Right cardiac atrium (tissue), 5 donors: ENCODE data around the gene MSL1. TPM values are rescaled to one million over a fixed set of nuclear protein-coding genes. Genes with fewer than 3 reads are reported as not detected.

Source experiments
- ATAC-seq, 2 donors: fragments of 200-7000 bp; cut with Tn5 transposase; one replicate each; pipeline versions ENCODE4 v1.8.0 to v1.9.1; 2020; ENCODE audit warnings: moderate library complexity in 2 of 2, mild to moderate bottlenecking in 1 of 2
- DNase-seq, 3 donors: peaks; one replicate each; pipeline ENCODE4 v3.0.0-alpha.2; 2020
- H3K27ac ChIP-seq: one replicate; pipeline ENCODE4 v1.5.1; 2013; ENCODE audit warnings: mild to moderate bottlenecking, low read length, control low read depth, moderate library complexity
- H3K27me3 ChIP-seq: one replicate; pipeline ENCODE4 v1.6.1; 2013; ENCODE audit not compliant: control insufficient read depth, insufficient read depth
- H3K4me1 ChIP-seq: one replicate; pipeline ENCODE4 v1.6.1; 2013; ENCODE audit warnings: low read length; ENCODE audit not compliant: control insufficient read depth, insufficient read depth
- H3K4me3 ChIP-seq: one replicate; pipeline ENCODE4 v1.5.1; 2013; ENCODE audit warnings: low read length, control low read depth
- H3K9me3 ChIP-seq: one replicate; pipeline ENCODE4 v1.6.1; 2013; ENCODE audit warnings: low read length; ENCODE audit not compliant: control insufficient read depth
- WGBS: extraction: QIAGEN DNeasy Blood & Tissue Kit; methylation state at CpG from one replicate; pipeline ENCODE4 v1.1.7; 2013; 5-methylcytosine and 5-hydroxymethylcytosine counted together
- intact Hi-C, 4 donors: fragments of 100-400 bp; cut with DNase I; formaldehyde crosslinking; loops; one replicate each; pipeline versions ENCODE4 v1.11.0 to v1.14.0; 2022 to 2023
- long read RNA-seq, 4 donors: library from polyadenylated mRNA; unstranded; transcript quantifications; one replicate each; pipeline ENCODE4 v2.0.0, GENCODE V29; 2020 to 2021
- polyA plus RNA-seq: library from polyadenylated mRNA; stranded (reverse); fragments of 200-250 nt; gene quantifications from one replicate; pipeline ENCODE4 v1.2.3, GENCODE V29; 2013
- total RNA-seq, 4 donors: library from RNA; stranded (reverse); fragmentation: NEBNext Ultra II Directional; extraction: Animal tissue kit (Norgen Biotek cat#: 25700); gene quantifications; one replicate each; pipeline ENCODE4 v1.2.1, GENCODE V29; 2021
- donor health status: healthy with polysubstance abuse.
- donor health status: DM: no; HTN: yes; CAD: no.
- donor health status: DM: no; HTN: no; CAD: no.
- donor health status: DM: no; HTN: yes; CAD: no; lungs with severe emphysema.
- donor health status: DM: yes; HTN: yes; CAD: no.

Gene MSL1, protein sequence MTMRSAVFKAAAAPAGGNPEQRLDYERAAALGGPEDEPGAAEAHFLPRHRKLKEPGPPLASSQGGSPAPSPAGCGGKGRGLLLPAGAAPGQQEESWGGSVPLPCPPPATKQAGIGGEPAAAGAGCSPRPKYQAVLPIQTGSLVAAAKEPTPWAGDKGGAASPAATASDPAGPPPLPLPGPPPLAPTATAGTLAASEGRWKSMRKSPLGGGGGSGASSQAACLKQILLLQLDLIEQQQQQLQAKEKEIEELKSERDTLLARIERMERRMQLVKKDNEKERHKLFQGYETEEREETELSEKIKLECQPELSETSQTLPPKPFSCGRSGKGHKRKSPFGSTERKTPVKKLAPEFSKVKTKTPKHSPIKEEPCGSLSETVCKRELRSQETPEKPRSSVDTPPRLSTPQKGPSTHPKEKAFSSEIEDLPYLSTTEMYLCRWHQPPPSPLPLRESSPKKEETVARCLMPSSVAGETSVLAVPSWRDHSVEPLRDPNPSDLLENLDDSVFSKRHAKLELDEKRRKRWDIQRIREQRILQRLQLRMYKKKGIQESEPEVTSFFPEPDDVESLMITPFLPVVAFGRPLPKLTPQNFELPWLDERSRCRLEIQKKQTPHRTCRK
- total RNA-seq, result 10 to 100 TPM; 53.6 to 57.3 (median 55.2) TPM
- 44.8 TPM for polyA plus RNA-seq
- long read RNA-seq, donor 1, full-length matches to known transcripts, result 36 of 45 reads
- long read RNA-seq, donor 1, partial matches to known transcripts, result 5 of 45 reads
- long read RNA-seq, donor 1, other reads (novel, unspliced or antisense), result 4 of 45 reads
- long read RNA-seq, donor 2, full-length matches to known transcripts, result 12 of 23 reads
- long read RNA-seq, donor 2, partial matches to known transcripts, result 6 of 23 reads
- long read RNA-seq, donor 2, other reads (novel, unspliced or antisense), result 5 of 23 reads
- long read RNA-seq, donor 3, full-length matches to known transcripts, result 12 of 28 reads
- long read RNA-seq, donor 3, partial matches to known transcripts, result 7 of 28 reads
- long read RNA-seq, donor 3, other reads (novel, unspliced or antisense), result 9 of 28 reads
- long read RNA-seq, donor 4, full-length matches to known transcripts, result 20 of 27 reads
- long read RNA-seq, donor 4, partial matches to known transcripts, result 4 of 27 reads
- long read RNA-seq, donor 4, other reads (novel, unspliced or antisense), result 3 of 27 reads

DNA sequence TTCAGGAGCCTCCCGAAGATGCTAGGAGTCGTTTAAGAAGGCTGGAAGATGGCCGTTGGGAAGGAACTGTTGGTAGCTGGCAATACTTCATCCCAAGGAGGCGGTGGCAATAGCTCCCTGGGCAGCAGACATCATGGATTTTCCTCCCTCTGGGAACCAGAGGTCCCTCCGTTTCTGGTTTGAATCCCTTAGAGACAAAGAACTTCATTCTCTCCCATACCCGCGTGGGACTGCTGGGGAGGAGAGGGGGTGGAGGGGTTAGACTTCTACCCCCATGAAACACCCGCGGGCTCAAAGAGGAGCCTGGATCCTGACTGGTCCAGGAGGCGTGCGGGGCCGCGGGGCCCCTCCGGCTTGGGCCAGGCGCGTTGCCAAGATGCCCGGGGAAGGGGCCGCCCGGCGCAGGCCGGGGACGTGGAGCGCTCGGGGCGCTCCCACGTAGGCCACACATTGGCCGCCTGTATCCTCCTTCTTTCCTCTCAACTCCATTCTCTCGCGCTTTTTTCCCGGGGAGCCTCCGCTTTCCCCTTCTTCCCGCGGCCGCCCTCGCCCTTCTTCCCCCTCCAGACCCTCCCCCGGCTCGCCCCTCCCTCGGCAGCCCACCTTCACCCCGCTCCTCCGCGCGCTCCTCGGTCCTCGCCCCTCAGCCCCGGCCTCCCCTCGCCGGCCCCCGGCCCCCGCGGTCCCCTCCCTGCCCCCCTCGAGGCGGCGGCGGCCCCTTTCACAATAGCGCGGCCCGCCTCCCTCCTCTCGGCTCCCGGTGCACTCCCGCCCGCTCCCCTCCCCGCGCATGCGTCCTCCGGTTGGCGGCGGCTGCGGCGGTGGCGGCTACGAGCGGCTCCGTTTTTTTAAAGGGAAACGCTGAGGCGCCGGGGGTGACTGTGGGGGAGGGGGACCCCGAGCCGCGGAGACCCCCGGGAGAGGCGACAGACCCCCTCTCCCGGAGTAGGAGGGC is at the start of gene MSL1:
Gene MSL1, plus strand, starts transcription at position 791 of the 955 bp plus-strand sequence. CDS start 642 bp downstream, outside the sequence.
- 1% methylated on average over 82 of the region's 82 CpGs for WGBS
- no peaks in the 10 kb centered on the region for H3K4me1 ChIP-seq
- intact Hi-C loops, result no loop called here

GRCh38 chr17:40072040-40072734 is 49.6 kb upstream of the MSL1 start:
- WGBS, result 10% methylated on average over 19 of the region's 19 CpGs
- H3K4me3 ChIP-seq, result no peak overlapping the region
- no peaks in the 10 kb centered on the region for H3K27me3 ChIP-seq
- ATAC-seq, result peak; percentile 13 to 32
- intact Hi-C loops, result no loop called here
- H3K27ac ChIP-seq, result peak overlapping the region; percentile 76
- peaks cover 69% of the 10 kb centered on the region for H3K4me1 ChIP-seq
- no peaks in the 10 kb centered on the region for H3K9me3 ChIP-seq
- DNase-seq, result peak; percentile 75 to 89 (median 87)

More for the DNA sequence above, at the start of gene MSL1:
- Histone ChIP-seq H3K4me3 (peak within 1 kb of the TSS; percentile 69), H3K9me3 (no peaks in the 10 kb centered on the region), H3K27me3 (no peaks in the 10 kb centered on the region), H3K27ac (peak within 1 kb of the TSS; percentile 95)
- peak; percentile 89 to 97 (median 96) for DNase-seq
- ATAC-seq, result peak; percentile 92

DNA sequence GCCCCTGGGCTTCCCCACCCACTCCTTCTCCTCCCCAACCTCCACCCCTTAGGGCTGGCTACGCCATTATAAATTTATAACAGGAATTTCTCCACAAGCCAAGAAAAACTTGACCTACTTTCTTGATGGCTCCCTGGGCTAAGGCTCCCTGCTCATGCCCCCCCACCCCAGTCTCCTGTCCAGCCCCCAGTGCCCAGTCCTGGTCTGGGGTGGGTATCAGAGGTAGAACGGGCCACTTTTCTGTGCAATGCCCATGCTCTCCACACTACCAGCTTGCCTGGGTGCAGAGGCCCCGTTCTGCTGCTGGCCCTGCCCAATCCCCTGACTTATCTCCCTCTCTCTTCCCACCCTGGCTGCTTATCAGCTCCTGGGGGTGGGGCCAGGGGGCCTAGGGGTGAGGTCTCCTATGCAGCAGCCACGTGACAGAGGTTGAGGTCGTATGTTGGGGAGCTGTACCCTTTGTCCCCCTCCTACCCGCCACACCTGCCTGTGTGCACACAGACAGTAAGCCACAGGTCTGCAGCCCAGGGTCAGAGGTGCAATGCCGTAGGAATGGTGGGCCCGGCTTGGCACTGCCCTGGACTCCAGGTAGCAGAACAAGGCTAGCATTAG is 48.9 kb upstream of the MSL1 start:
- peak in 1 of 3 donors; percentile 78 for DNase-seq
- no peaks in the 10 kb centered on the region for H3K9me3 ChIP-seq
- WGBS, result 26% methylated on average over 8 of the region's 8 CpGs
- ATAC-seq, result peak; percentile 3 to 4
- H3K27me3 ChIP-seq, result no peaks in the 10 kb centered on the region
- no peak overlapping the region for H3K4me3 ChIP-seq
- H3K4me1 ChIP-seq, result peaks cover 69% of the 10 kb centered on the region
- intact Hi-C loops, result no loop called here
- peak overlapping the region; percentile 76 for H3K27ac ChIP-seq

- Histone ChIP-seq H3K27ac (peak overlapping the region; percentile 76), H3K4me1 (peaks cover 62% of the 10 kb centered on the region), H3K9me3 (no peaks in the 10 kb centered on the region), H3K27me3 (no peaks in the 10 kb centered on the region), H3K4me3 (no peak overlapping the region)
- 61% methylated on average over 7 of the region's 7 CpGs for WGBS
- no peak for ATAC-seq
- intact Hi-C loops, result no loop called here
- peak in 1 of 3 donors; percentile 40 for DNase-seq
Measured at GRCh38 chr17:40073454-40074174, 48.2 kb upstream of the MSL1 start.

DNA sequence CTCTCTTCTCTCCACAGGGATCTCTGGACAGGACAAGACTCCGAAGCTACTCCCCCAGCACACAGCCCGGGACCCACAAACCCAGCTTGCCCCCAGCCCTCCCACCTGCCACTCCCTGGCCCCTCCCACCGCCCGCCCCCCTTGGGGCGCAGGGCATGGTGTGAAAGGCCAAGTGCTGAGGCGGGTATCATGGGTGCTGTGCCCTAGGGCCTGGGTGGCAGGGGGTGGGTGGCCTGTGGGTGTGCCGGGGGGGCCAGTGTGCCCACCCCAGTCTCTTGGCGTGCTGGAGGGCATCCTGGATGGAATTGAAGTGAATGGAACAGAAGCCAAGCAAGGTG is 47.6 kb upstream of the MSL1 start:
- ATAC-seq (no peak), DNase-seq (peak in 1 of 3 donors; percentile 64)
- H3K4me1 ChIP-seq, result peaks cover 61% of the 10 kb centered on the region
- no peak overlapping the region for H3K4me3 ChIP-seq
- H3K27ac ChIP-seq, result peak overlapping the region; percentile 71
- intact Hi-C loops, result no loop called here
- H3K9me3 ChIP-seq, result no peaks in the 10 kb centered on the region
- 81% methylated on average over 8 of the region's 8 CpGs for WGBS
- H3K27me3 ChIP-seq, result no peaks in the 10 kb centered on the region

DNA sequence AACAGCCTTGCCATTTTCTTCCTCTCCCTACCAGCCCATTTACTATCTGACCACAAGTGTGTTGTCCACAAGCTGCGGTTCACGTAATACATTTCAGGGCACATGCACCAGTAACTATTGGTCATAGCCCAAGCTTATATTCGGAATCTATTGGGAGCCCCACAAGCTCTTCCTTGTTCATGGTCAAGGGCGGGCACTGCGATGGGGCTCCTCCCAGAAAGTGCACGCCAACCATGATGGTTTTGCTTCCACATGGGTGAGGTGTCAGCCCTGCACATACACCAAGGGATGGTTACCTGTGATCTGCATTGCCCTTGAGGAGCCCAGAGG is 46.9 kb upstream of the MSL1 start:
- Histone ChIP-seq H3K4me1 (peaks cover 56% of the 10 kb centered on the region), H3K27me3 (no peaks in the 10 kb centered on the region), H3K4me3 (no peak overlapping the region), H3K9me3 (no peaks in the 10 kb centered on the region), H3K27ac (peak overlapping the region; percentile 71)
- DNase-seq (no peak), ATAC-seq (peak; percentile 15 to 36)
- WGBS, result 38% methylated on average over 6 of the region's 6 CpGs
- intact Hi-C loops, result no loop called here

- ATAC-seq, result peak; percentile 66 to 76
- intact Hi-C loops, result no loop called here
- 4% methylated on average over 11 of the region's 11 CpGs for WGBS
- Histone ChIP-seq H3K4me3 (no peak overlapping the region), H3K27ac (peak overlapping the region; percentile 82), H3K4me1 (peaks cover 51% of the 10 kb centered on the region), H3K9me3 (no peaks in the 10 kb centered on the region), H3K27me3 (no peaks in the 10 kb centered on the region)
- peak; percentile 85 to 94 (median 91) for DNase-seq
Measured at GRCh38 chr17:40075201-40075941, 46.4 kb upstream of the MSL1 start.

DNA sequence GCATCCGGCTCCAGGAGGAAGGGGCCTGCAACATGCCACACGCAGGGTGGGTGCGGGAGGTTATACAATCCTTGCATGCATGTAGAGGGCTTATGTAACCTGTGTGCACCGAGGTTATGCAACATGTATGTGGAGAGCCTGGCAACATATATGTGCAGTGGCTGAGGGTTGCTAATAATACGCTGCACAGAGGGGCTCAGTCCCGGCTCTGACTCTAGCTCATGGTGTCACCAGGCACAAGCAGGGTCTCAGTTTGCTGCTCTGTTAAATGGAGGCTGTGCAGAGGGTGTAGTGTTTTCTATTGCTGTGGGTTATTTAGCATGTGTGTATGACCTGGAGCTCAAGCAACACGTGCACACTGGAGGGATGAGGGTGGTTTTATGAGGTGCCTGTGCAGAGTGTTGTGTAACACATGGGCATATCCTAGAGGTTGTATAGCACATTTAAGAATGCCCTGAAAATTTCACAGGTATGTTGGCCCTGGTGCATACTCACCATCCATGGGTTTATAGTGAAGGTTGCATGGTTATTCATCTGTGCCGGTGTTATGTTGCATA is 45.8 kb upstream of the MSL1 start:
- Histone ChIP-seq H3K9me3 (no peaks in the 10 kb centered on the region), H3K27me3 (no peaks in the 10 kb centered on the region), H3K4me1 (peaks cover 44% of the 10 kb centered on the region), H3K27ac (peak overlapping the region; percentile 82), H3K4me3 (no peak overlapping the region)
- DNase-seq (no peak), ATAC-seq (no peak)
- intact Hi-C loops, result no loop called here
- 25% methylated on average over 8 of the region's 8 CpGs for WGBS
